ENCODE measurements around the gene PRSS56.

Gene PRSS56

DNA sequence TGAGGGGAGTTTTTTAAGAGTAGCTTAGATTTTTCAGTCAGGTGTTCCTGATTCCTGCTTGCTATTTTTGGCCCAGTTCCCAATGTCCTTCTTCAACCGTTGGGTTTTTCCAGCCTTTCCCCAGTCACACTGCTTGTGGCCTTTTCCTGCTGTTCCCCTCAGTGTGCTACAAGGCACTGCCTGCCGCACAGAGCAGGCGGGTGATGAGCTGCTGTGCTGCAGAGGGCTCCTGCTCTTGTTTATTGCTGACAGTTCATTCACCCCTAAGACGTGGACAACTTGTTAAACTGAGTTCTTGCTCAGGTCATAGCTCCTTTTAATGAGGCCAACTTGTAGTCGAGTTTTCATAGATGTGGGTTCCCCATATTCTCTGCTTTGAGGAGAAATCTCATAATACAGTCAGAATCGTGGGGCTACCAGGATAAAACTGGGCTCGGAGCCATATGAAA is 50.9 kb downstream of the PRSS56 start:
- no peak for DNase-seq (ENCODE audit: insufficient read length, low spot score)
- TF ChIP-seq, protein P1, sequence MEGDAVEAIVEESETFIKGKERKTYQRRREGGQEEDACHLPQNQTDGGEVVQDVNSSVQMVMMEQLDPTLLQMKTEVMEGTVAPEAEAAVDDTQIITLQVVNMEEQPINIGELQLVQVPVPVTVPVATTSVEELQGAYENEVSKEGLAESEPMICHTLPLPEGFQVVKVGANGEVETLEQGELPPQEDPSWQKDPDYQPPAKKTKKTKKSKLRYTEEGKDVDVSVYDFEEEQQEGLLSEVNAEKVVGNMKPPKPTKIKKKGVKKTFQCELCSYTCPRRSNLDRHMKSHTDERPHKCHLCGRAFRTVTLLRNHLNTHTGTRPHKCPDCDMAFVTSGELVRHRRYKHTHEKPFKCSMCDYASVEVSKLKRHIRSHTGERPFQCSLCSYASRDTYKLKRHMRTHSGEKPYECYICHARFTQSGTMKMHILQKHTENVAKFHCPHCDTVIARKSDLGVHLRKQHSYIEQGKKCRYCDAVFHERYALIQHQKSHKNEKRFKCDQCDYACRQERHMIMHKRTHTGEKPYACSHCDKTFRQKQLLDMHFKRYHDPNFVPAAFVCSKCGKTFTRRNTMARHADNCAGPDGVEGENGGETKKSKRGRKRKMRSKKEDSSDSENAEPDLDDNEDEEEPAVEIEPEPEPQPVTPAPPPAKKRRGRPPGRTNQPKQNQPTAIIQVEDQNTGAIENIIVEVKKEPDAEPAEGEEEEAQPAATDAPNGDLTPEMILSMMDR (IDR thresholded peaks at IDR 0.05; ENCODE audit: insufficient read depth, missing control alignments) = no peak
- FAIRE-seq = no peak

DNA sequence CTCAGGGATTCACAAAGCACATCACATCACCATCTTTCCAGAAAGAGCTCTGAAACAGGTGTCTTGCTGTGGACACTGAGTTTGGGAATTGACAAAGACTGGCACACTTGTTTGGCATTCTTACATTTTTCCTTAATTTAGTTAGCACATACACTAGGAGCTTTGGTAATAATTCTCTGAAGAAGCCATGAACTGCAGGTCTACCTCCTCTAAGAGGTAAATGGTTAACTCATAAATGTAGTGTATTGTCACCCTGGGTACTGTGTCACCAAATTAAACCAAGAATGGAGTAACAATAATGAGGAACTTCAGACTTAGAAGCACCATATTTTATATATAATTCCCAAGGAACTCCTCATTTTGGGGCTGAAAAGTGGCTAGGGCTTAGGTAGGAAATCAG is 52.9 kb downstream of the PRSS56 start:
- no peak for DNase-seq (ENCODE audit: insufficient read length, low spot score)
- TF ChIP-seq, protein P1 (IDR thresholded peaks at IDR 0.05; ENCODE audit: insufficient read depth, missing control alignments) = no peak
- FAIRE-seq = no peak

DNA sequence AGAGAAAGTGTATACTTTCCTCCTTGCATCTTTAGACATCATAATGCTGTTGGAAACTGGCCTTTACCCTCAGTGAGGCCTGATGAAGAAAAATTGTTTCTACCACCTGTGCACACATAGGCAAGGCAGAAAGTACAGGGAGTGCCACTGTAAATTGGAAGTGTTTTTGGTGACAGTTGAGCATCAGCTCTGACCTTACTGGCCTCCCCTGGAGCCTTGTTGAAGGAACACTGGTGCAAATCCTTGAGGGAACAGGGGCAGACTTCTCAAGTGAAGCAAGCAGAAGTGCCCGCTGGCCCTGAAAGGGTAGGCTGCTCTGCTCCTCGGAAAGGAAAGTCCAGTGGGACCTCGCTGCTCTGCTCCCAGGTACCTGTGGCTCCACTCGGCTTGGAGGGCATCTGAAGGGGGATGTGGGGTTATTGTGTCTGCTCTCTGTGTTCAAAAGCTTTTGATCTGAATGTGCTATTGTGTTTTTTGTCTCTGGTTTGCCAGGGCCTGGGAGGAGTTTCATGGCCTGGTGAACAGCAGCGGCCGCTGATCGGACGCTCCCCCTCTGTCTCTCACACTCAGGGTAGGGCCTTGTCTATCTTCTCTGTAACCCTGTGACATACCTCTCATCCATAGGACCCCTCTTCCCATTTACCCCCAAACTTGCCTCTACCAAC is 53.7 kb downstream of the PRSS56 start:
- no peak for FAIRE-seq
- DNase-seq (ENCODE audit: insufficient read length, low spot score) = no peak
- TF ChIP-seq, protein P1 (IDR thresholded peaks at IDR 0.05; ENCODE audit: insufficient read depth, missing control alignments) = no peak

DNA sequence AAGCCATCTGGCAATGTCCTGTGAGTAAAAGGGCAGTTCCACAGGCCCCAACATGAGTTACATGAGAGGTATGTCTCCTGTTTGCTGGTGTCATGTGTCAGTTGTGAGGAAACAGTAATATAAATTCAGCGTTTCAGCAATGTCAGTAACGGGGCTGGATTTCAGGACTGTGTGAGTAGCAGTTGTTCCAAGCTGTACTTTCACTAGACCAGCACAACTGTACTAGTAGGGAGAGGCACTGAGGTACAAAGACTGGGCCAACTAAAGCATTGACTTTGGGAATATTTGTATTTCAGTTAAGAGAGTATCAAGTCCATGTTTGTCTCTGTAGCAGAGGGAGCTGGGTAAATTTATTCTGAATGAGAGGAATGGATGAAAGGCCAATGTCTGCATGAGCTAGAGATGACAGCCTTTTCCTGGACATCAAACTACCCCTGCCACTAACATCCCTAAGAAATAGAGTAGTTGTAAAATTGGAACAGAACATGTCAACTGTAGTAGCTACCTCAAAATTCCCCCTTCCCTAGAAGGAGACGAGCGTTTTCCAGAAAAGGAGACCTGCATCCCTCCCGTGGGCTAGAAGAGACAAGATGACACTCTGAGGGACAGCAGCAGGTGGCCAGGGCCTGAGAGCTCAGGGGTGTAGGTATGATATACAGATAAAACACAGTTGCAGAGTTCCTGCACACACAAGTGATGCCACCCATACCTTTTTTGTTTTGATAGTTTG is 54.7 kb downstream of the PRSS56 start:
- FAIRE-seq (no peak), DNase-seq (ENCODE audit: insufficient read length, low spot score) (no peak)
- TF ChIP-seq, protein P1 (IDR thresholded peaks at IDR 0.05; ENCODE audit: insufficient read depth, missing control alignments) = no peak
